CD1c-positive myeloid dendritic cell (primary cell): ENCODE measurements around the gene STX4.

Experiments used
- DNase-seq: peaks from one replicate; pipeline ENCODE4 v3.0.0-alpha.2; 2016; ENCODE audit errors: extremely low spot score

The STX4 gene

DNA sequence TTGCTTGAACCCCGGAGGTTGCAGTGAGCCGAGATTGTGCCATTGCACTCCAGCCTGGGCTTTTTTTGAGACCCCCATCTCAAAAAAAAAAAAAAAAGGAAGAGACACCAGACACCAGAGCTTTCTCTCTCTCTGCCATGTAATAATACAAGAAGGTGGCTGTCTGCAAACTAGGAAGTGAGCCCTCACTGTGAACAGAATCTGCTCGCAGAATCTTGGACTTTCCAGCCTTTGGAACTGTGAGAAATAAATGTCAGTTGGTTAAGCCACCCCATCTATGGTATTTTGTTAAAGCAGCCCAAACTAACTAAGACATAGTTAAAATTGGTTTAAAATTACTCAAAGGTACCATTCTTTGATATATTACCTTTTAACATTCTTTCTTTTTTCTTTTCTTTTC is 12.8 kb upstream of the STX4 start:
- DNase-seq: no peak

DNA sequence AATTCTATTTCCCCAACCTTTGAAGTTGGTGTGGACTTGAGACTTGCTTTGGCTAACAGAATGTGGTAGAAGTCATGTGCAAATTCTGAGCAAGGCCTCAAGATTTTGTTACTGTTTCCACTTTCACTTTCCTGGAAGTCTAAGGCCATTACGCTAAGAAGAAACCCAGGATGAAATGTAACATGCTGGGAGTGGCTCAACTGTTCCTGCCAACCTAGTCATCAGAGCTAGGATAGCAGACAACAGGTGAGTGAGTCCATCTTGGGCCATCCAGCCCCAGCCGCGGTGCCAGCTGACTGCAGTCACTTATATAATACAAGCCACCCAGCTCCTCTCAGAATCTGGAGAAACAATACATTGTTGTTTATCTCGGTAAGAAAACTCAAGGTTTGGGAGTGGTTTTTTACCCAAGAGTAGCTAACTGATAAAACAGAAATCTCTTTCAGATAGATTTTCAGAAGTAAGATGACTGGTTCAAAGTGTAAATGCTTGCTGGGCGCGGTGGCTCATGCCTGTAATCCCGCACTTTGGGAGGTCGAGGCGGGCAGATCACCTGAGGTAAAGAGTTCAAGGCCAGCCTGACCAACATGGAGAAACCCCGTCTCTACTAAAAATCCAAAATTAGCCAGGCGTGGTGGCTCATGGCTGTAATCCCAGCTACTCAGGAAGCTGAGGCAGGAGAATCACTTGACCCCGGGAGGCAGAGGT is 10.7 kb upstream of the STX4 start:
- DNase-seq: no peak

DNA sequence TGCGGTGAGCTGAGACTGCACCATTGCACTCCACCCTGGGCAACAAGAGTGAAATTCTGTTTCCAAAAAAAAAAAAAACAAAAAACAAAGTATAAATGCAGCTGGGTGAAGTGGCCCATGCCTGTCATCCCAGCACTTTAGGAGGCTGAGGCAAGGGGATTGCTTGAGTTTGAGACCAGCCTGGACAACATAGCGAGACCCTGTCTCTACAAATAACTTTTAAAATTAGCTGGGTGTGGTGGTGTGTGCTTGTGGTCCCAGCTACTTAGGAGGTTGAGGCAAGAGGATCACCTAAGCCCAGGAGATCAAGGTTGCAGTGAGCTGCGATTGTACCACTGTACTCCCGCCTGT is 10.1 kb upstream of the STX4 start:
- no peak for DNase-seq

DNA sequence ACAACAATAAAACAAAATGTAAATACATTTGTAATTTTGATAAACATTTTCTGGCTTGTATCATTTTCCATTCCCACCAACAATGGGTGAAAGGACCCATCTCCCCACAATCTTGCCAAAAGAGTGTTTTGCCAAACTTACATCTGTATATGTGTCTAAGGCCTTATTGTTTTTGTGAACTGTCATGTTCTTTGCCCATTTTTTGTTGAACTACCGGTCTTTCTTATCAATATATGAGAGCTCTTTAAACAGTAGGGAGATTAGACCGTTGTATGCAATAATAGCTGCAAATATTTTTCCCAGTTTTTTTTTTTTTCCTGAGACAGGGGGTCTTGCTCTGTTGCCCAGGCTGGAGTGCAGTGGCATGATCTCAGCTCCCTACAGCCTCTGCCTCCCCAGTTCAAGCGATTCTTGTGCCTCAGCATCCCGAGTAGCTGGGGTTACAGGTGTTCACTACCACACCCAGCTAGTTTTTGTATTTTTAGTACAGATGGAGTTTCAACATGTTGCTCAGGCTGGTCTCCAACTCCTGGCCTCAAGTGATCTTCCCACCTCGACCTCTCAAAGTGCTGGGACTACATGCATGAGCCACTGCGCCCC is 9.6 kb upstream of the STX4 start:
- DNase-seq: no peak

DNA sequence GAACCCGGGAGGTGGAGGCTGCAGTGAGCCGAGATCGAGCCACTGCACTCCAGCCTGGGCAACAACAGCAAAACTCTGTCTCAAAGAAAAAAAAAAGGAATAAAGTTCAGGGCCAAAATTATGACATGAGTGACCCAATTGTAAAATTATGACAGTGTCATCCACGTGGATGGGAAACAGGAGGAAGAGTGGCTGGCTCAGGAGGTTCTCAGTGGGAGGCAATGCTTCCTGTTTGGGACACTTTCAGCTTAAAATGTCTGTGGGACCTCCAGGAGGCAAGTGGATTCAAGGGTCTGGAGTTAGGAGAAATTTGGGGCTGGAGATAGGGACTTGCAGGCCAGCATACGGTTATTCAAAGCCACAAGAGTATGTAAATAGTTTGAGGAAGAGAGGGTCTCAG is 8.0 kb upstream of the STX4 start:
- peak; percentile 85 for DNase-seq

DNA sequence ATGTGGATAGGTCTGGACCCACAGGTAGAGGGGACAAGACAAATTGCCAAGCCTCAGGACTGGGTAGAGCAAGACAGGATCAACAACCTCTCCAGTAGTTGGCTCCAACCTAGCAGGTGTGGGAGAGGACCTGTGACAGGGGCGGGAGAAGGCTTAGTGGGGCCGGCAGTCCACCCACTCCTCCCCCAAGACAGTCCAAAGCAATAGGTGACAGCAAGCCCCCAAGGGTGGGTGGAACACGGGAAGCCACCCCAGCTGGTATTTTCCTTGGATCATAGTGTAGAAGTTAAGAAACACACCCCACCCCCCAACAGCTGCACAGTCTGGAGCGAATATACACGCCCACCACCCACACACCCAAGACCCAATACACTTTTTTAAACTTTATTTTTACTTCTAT is 4.1 kb upstream of the STX4 start:
- no peak for DNase-seq

DNA sequence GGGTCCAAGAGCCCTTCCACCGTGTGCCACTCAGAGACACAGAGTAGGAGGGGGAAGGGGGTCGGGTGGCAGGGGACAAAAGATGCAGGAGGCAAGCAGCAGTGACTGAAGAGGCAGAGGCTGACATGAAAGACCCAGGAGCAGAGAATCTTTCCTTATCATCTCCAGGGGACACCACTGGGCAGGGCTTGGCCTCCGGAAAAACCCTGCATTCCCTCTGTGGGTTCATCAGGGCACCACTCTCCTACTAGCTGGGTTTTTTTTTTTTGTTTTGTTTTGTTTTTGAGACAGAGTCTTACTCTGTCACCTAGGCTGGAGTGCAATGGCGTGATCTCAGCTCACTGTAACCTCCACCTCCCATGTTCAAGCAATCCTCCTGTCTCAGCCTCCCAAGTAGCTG is 2.1 kb upstream of the STX4 start:
- DNase-seq: no peak

DNA sequence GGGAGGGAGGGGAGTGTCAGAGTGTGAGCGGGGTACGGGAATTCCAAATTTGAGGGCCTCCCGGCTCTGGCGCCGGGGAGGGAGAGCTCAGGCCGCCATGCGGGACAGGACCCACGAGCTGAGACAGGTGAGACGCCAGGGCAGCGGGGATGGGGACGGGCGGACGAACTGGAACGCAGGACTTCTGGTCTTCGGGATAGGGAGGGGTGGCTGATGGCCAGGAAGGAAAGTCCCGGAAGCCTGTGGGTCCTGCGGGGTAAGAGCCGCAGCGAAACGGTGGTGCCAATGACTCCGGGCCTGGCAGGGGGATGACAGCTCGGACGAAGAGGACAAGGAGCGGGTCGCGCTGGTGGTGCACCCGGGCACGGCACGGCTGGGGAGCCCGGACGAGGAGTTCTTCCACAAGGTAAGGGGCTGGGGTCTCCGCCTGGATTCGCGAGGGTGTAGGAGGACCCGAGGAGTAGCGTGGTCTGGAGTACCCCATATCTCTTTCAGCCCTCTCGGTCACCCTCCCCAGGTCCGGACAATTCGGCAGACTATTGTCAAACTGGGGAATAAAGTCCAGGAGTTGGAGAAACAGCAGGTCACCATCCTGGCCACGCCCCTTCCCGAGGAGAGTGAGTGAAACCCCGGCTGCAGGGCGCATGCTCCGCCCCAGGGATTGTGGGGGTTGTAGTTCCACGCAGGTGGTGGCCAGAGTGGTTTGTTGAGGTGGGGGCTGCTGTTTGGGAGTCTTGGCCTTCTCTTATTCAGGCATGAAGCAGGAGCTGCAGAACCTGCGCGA is 543 bp downstream of the STX4 start:
- DNase-seq: peak; percentile 91

DNA sequence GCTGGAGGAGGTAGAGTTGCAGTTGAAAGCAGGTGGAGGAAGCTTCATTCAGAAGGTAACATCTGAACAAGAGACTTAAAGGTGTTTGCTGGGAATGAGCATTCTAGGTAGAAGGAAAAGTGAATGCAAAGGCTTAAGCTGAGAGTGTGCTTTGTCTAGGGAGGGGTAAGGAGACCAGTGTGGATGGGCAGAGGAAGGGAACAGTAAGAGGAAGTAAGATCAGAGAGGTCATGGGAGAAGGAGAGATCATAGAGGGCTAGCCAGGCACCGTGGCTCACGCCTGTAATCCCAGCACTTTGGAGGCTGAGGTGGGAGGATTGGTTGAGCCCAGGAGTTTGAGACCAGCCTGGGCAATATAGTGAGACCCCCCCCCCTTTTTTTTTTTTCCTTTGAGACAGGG is 3.3 kb downstream of the STX4 start:
- peak; percentile 33 for DNase-seq

DNA sequence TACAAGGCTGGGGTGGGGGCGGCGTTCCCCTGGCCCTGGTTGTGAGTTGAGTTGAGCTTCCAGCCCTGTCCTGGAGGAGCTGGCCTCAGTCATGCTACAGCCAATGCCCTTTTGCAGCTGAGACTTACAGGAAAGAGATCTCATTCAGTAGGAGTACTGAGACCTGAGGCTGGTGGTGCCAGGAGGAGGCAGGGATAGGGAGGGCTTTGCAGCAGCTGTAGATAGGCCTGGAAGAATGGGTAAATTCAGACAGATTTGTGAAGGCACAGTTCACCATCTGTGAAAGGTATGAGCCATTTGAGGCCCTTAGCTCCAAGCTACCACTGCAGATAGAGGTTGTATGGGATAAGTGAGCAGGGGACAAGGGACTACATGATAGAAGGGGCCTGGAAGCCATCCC is 5.6 kb downstream of the STX4 start:
- DNase-seq: no peak

DNA sequence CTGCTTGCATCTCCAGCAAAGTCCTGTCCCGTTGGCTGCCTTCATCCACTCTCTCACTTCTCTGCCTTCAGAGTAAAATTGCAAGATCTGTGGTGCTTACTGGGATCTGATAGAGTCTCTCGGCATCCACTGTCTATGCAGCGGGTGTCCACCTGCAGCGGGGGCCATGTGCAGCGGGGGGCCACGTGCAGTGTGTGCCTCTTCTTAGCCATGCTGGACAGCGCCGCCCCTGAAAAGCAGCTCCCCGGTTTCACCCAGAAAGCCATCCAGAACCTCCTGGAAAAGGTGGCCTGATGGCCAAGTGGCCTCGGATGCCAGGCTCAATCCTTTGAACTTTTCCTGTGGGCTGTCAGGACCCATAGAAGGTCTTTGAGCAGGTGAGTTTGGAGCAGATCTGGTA is 9.5 kb downstream of the STX4 start:
- no peak for DNase-seq

DNA sequence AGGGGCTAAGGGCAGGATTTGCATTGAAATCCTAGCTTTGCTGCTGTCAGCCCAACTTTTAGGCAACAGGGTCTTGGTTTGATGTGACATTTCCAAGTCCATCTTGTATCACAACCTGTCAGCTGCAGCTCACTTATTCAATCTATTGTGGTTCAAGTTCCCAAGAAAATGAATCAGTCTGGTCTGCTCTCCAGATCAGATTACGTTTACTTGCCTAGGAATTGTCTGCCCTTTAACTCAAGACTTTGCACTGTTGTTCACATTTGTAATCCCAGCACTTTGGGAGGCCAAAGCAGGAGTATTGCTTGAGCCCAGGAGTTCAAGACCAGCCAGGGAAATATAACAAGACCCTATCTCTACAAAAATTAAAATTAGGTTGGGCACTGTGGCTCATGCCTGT is 10.0 kb downstream of the STX4 start:
- no peak for DNase-seq

DNA sequence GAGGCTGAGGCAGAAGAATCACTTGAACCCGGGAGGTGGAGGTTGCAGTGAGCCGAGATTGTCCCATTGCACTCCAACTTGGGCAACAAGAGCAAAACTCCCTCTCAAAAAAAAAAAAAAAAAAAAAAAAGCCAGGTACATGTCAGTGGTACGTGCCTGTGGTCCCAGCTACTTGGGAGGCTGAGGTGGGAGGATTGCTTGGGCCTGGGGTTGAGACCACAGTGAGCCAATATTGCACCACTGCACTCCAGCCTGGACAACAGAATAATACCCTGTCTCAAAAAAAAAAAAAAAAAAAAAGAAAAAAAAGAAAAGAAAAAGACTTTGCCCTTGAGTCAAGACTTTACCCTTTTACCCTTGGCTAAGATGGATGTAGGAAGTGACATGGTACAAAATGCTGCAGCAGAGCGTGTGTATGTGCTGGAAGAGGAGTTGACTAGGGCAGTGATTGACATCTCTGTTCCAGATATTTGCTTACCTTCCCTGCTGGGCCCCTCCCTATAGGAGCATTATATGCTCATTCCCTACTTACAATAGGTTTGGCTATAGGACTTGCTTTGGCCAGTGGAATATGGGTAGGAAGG is 10.6 kb downstream of the STX4 start:
- no peak for DNase-seq

DNA sequence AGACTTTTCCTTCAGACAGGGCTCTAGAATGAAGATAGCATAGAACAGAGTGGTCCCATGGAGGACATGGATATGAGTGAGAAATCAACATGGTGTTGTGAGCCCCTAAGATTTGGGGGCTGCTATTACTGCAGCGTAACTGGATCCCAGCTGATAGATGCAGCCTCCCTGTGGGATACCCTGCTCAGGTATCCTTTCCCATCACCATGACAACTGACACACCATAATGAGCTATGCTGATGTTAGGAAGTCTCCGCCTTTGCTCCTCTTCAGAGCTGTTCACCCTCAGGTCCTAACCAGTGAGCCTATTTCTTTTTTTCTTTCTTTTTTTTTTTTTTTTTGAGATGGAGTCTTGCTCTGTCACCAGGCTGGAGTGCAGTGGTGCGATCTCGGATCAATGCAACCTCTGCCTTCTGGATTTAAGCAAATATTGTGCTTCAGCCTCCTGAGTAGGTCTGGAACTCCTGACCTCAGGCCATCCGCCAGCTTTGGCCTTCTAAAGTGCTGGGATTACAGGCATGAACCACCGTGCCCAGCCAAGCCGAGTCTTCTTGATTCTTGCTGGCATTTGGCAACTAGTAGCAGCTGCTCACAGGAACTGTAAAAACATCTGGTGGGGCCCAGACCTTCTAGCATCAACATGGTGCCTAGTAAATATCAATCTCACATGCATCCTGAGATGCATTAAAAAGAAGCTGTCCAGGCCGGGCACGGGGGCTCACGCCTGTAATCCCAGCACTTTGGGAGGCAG is 17.1 kb downstream of the STX4 start:
- no peak for DNase-seq

DNA sequence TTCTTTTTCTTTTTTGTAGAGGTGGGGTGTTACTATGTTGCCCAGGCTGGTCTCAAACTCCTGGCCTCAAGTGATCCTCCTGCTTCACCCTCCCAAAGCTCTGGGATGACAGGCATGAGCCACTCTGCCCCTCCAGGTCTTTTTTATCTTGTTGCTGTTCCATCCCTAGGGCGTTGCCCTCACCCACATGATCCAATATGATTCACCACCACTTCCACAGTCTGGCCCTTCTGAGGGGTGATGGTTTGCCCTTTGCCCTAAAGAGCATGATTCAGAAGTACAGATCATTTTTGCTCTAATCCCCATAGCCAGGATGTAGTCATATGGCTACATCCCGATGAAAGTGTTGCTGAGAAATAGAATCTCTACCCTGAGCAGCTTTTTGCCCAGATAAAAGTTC is 18.8 kb downstream of the STX4 start:
- peak; percentile 83 for DNase-seq

DNA sequence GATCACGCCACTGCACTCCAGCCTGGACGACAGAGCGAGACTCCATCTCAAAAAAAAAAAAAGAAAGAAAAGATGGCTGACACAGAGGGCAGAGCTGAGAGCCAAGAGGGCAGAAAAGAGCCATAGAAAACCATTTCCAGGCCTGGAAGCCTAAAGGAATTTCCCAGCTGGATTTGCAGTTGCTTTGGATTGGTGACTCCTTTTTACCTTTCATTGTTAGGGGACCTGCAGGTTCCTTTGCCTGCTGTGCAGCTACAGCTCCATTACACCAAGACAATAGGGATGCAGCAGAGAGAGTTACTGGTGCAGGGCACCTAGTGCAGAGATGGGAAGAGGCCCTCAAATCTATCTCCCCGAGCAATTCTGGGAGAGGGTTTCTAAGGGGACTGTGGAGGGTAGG is 22.3 kb downstream of the STX4 start:
- DNase-seq: no peak

DNA sequence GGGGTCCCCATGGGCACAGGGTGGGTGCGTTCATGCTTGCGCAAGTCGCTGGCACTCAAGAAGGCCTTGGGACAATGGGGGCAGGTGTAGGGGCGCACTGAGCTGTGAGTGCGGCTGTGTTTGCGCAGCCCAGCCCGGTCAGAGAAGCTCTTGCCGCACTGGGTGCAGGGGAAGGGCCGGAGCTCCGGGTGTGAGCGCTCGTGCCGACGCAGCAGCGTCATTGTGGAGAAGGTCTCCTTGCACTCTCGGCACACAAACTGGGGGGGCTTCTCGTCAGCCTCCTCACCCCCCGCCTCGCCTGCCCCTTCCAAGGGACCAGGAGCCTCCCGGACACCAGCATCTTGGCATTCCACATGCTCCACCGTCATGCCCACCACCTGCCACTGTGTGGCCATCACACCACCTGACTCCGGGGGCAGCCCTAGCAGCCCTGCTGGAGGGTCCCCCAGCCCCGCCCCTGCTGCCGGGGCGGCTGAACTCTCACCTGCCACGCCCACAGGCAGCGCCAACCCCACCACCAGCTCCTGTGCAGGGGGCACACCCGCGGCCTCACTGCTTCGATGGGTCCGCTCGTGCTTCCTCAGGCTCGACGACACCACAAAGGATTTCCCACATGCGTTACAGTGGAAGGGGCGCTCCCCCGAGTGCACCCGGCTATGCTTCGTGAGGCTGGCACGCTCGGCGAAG is 27.9 kb downstream of the STX4 start:
- no peak for DNase-seq

DNA sequence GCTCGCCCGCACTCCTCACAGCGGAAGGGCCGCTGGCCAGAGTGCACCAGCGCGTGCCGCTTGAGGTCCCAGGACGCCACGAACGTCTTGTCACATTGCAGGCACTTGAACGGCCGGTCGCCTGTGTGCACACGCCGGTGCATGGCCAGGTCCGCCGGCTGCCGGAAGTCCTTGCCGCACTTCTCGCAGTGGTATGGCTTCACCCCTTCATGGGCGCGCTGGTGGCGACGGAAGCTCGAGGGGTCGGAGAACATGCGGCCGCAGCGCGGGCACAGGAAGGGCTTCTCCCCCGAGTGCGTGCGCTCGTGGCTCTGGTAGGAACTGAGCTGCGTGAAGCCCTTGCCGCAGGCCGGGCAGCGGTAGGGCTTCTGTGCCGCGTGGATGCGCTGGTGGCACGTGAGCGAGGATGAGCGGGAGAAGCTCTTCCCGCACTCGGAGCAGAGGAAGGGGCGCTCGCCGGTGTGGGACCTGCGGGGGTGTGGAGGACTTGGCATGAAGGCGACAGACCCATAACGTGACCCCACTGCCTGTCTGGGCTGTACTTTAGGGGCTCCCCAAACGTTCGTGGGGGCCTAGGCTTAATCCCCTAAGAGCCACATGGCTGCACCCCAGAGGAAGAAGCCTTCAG is 28.6 kb downstream of the STX4 start:
- DNase-seq: no peak

DNA sequence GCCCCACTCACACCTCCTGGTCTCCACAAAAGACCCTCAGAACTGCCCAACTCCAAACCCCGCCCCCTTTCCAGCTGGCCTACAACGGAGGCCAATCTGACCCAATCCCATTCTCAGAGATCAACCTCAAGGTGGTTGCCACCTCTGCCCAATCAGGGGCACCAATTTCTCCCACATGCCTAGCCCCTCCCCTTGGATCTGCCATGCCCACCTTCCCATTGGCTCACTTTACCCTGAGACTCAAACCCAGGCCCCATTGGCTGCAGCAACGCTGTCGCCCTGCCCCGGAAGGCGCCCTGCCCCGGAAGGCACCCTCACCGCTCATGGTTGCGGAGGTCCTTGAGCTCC is 30.1 kb downstream of the STX4 start:
- DNase-seq: no peak

DNA sequence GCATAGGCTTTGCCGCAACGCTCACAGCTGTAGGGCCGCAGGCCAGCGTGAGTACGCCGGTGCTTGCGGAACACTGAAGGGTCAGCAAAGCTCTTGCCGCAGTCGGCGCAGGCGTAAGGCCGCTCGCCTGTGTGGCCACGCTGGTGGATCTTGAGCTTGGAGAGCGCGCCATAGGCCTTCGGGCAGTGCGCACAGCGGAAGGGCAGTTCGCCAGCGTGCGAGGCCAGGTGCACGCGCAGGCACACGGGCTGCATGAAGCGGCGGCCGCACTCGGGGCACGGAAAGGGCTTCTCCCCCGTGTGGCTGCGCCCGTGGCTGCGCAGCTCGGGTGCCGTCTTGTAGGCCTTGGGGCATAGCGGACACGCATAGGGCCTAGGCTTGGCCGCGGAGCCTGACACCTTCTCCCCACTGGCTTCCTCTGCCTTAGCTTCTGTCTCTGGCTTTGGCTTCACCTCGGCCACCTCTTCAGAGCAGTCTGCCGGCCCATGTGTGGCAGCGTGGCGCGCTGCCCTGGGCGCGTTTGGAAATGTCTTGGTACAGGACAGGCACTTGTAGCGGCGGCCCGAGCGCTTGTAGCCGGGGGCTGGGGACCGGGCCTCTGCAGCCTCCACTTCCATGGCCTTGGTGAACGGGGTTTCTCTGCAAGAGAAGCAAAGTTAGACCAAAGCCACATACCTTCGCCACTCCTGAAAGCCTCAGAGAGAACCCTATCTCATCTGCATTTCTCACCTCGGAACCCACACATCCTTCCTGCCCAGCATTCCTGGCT is 30.7 kb downstream of the STX4 start:
- no peak for DNase-seq
